Measurements from ENCODE around the gene KIF6. TPM values are rescaled to one million over a fixed set of nuclear protein-coding genes. Genes with fewer than 3 reads are reported as not detected.
"Not testable (repeated sequence)": the region's sequence is repeated elsewhere in the genome, so short reads cannot be mapped to it uniquely, and the experiment has no call there.

The KIF6 gene
- total RNA-seq, 2 experiments from 2014 or later, result 0.17 to 0.23 TPM

DNA sequence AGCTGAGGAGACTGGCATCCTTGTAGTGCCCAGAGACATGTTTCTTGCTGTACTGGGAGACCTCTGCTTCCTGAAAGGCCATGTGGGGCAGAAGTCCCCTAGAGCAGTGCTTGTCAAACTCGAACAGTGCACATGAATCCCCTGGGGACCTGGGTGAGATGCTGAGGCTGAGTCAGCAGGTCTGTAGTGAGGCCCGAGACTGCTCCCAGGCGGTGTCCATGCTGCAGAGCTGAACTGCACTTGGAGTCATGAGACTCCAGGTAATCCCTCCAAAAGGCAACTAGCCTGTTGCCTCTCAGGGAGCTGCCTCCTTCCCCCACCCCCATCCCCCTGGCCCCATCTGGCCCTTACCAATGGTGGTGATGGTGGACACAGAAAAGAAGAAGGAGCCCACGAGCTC lies 414.7 kb downstream of the KIF6 start:
- ChIA-PET CTCF (interaction anchor here (0.7 to 5.3 kb wide), 11 partner anchors 8 to 445 kb away, joined by 3 to 59 read pairs (median 3); no protein-coding TSS in a partner anchor), POLR2A (no interaction called here)

DNA sequence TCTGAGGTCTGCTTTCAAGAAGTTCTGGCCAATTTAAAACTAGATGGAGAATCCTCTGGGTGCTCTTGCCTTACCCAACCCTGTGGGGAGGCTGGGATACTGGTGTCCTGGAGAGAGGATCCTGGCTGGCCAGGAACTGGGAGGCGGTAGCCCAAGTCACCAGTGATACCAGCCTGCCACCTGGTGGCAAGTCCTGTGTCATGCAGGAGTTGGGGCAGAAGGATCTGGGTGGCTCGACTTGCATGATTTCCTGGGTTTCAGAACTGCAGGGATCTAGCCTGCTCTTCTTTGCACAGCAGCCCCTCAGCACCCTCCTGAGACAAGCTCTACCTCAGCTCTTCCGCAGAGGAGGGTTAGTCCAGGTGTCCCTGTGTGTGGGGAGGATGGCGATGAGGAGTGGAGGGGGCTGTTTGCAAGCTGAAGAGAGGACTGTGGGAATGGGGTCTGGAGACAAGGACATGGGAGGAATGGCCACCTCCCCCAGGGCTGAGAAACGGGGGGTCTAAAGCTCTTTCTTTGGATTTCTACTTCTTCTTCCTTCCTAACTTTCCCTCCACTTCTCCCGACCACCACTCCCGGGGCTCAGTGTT lies 415.2 kb downstream of the KIF6 start:
- CTCF ChIA-PET, result interaction anchor here (0.7 to 5.3 kb wide), 16 partner anchors 8 to 1637 kb away, joined by 3 to 59 read pairs (median 3); no protein-coding TSS in a partner anchor
- POLR2A ChIA-PET, result no interaction called here

DNA sequence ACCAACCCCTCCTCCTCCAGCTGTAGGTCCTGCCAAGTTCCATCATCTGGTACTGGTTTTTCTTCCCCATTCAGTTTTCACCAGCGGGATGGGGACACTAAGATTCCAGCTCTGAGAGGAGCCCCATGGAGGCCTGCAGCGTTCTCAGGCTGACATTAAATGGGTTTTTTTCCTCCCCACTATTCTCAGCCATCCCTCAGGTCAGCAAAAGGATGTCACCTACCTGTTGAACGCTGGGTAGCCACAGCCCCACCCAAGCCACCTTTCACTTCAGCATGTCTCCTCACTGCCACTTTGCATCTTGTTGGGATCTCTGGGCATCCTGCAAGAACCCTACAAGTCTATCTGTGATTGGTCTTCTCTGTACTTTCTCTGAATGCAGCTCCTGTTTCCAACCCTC lies 417.7 kb downstream of the KIF6 start:
- CTCF ChIA-PET, result interaction anchor here (0.8 to 5.3 kb wide), 4 partner anchors 73 to 435 kb away, joined by 3 to 59 read pairs (median 11); no protein-coding TSS in a partner anchor
- POLR2A ChIA-PET, result no interaction called here

- ChIA-PET POLR2A (interaction anchor here (0.5 kb wide), 1 partner anchor 95 kb away, joined by 3 read pairs; no protein-coding TSS in a partner anchor), CTCF (interaction anchor here (4.3 kb wide), 1 partner anchor 139 kb away, joined by 68 read pairs; no protein-coding TSS in a partner anchor)
Observed at GRCh38 chr6:39304951-39305350, 420.3 kb downstream of the KIF6 start.

DNA sequence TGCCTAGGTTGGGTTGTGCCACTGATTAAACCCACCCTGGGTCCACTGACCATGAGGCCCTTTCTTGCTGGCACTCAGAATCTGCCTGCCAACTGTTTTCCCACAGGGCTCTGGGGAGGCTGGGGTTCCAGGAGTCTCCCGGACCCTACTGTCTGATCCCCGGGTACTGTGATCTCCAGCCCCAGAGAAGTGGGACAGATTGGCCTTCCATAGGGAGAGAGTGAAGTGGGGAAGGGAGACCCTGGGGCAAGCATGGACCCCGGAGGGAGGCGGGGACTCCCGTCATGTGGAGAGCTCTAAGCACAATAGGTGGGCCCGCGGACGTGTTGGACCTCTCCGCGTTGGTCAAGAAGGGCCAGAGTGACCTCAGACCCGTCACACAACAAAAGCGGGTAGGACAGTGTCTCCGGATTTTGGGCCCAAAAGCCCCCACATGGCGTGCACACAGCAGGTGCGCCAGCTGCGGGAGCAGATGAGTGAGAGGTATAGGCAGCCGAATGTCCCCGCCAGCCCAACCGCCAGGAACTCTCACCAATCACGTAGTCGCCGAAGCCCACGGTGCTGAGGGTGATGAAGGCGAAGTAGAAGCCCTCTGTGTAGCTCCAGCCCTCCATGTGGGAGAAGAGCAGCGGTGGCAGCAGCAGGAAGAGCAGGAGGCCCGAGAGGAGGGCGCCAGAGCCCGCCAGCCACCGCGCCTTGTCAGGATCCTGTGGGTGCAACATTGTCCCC lies 421.6 kb downstream of the KIF6 start:
- ChIA-PET CTCF (interaction anchor here (0.7 to 4.3 kb wide), 19 partner anchors 8 to 431 kb away, joined by 3 to 68 read pairs (median 5); partner anchors contain the start of genes KCNK5 and SAYSD1), POLR2A (interaction anchor here (1.0 kb wide), 1 partner anchor 75 kb away, joined by 6 read pairs; the partner anchor contains the start of gene KCNK5)

DNA sequence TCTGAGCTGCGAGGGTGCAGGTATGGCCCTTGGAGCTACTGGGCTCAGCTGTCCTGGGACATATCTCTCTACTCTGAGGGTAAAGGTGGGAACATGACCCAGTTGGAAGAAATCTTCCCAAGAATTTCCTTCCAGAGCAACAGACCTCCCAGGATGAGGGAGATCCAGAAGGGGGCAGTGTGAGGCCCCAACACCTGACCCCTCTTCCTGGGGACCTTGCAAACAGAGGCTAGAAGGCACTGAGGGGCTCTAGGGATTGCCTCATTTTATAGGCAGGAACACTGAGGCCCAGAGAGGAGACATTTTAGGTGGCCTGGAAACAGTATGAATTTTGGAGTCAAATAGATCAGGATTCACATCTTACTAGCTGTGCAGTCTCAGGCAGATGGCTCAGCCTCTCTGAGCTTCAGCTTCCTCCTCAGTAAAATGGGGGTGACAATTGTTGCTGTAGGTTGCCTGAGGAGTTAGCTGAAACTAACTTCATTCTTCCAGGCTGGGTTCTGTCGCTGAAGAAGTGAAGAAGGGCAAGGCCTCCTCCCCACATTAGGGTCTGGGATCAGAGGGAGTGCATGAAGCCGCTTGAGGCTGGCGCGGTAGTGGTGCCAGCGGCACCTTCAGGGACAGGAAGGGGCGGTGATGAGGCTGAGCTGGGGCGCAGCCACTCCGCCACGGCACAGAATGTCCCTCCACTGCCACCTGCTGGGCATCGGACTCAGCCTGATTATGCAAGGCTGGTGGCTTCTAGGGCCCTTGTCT lies 422.4 kb downstream of the KIF6 start:
- CTCF ChIA-PET, result interaction anchor here (0.5 to 4.3 kb wide), 26 partner anchors 9 to 1814 kb away, joined by 3 to 68 read pairs (median 4); partner anchors contain the start of genes KCNK5 and SAYSD1

DNA sequence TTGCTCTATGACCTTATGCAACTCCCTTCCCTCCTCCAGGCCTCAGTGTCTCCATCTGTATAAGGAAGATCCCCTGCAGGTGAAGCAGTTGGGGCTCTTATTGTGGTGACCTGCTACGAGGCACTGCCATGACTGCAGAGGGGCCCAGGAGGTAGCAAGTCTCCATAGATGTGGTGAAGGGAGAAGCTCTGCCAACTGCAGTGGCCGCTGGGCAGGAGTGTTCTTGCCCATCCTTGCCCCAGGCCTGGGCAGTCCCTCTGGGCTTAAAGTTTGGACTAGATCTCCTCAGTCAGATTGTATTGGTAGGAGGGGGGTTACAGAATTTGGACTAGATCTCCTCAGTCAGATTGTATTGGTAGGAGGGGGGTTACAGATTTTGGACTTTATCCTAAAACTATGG lies 423.2 kb downstream of the KIF6 start:
- ChIA-PET CTCF (interaction anchor here (0.5 to 4.3 kb wide), 12 partner anchors 9 to 430 kb away, joined by 3 to 68 read pairs (median 4); partner anchors contain the start of genes KCNK5 and SAYSD1), POLR2A (no interaction called here)

More for the DNA sequence above, 422.4 kb downstream of the KIF6 start:
- POLR2A ChIA-PET, result interaction anchor here (1.0 kb wide), 1 partner anchor 74 kb away, joined by 6 read pairs; the partner anchor contains the start of gene KCNK5

GRCh38 chr6:39301606-39302005 lies 423.6 kb downstream of the KIF6 start:
- ChIA-PET POLR2A (no interaction called here), CTCF (interaction anchor here (0.7 to 4.3 kb wide), 3 partner anchors 135 to 429 kb away, joined by 3 to 68 read pairs (median 3); no protein-coding TSS in a partner anchor)

DNA sequence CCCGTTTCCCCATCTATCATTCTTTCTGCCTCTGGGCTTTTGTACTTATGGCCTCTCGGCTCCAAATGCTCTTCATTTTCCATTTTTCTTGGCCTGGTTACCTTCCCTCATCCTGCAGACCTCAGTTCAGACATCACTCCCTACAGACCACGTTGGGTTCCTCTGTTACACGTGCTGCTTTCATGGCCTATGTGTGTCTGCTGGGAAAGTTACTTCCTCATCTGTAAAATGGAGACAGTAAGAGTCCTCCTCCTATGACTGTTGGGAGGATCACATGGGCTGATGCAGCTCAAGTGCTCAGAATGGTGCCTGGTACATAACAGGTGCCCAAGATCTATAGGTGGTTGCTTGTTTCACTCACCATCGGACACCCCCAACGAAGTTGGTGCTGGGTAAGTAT lies 424.5 kb downstream of the KIF6 start:
- ChIA-PET POLR2A (no interaction called here), CTCF (interaction anchor here (0.7 to 0.9 kb wide), 3 partner anchors 9 to 134 kb away, joined by 3 to 5 read pairs (median 4); no protein-coding TSS in a partner anchor)

DNA sequence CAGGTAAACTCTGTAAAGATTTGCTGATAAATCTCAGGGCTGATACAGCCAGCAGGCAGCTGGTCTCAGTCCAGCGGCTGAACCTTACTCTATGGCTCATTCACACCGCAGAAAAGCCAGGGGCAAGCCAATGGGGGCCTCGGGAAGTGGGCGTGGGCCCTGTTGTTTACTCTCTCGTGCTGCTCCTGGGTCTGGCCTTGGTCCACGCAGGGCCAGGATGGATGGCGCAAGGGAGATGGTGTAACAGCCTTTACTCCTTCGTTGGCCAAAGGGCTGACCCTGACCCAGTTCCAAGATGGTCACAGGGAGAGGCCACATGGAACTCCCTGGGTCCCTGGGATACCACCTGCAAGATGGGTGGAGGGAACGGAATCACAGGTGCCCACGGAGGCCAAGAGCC lies 427.1 kb downstream of the KIF6 start:
- ChIA-PET CTCF (no interaction called here), POLR2A (no interaction called here)

DNA sequence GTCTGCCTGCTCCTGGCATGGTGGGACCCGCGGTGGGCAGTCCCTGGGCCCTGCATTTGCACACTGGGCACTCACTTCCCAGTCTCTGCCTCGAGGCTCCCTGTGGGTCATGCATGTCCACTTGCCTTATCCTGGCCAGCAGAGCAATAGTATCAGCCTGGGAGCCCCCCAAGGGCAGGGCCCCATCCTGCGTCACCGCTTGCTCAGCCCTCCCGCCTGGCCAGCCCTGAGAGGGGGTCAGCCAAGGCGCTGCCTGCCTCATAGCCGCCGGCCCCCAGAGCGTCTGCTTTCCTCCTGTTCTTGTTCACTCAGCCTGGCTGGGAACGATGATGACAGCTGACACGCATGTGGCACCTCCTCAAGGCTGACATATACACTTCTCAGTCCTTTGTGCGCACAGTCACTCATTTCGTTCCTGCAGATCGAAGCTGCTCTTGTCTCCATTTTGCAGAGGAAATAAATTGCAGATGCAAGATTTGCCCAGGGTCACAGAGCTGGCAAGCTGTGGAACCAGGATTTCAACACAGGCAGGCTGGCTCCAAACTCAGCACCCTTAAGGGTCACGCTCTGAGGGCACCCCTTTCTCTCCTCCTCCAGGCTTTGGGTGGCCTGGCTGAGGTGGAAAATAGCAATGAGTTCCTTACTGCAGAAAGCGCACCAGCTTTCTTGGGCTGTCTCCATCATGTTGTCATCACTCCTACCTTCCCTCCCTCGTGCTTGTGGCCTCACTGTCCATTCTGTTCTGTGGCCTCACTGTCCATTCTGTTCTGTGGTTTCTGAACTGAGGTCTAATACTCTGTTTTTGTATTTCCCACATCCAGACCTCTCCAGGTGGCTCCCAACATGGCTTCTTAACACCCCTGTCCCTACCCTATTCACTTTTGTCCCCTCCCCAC lies 428.2 kb downstream of the KIF6 start:
- POLR2A ChIA-PET, result no interaction called here
- CTCF ChIA-PET, result no interaction called here

DNA sequence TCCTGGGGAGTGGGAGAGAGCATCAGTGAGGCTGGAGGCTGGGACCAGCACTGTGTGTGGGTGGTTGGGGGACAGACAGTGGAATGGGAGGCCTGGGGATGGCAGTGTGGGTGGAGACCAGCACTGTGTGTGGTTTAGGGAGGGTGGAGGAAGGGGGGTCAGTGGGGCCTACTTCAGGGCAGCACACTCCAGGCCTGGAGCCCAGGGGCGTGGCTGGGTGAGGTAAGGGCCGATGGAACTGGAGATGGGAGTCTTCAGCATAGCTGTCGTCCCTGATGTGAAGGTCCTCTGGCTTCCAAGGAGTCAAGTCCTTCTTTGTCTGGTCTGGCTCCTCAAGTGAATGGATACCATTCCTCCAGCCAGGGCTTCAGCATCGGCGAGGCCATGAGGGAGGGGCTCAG lies 429.6 kb downstream of the KIF6 start:
- ChIA-PET CTCF (no interaction called here), POLR2A (no interaction called here)

DNA sequence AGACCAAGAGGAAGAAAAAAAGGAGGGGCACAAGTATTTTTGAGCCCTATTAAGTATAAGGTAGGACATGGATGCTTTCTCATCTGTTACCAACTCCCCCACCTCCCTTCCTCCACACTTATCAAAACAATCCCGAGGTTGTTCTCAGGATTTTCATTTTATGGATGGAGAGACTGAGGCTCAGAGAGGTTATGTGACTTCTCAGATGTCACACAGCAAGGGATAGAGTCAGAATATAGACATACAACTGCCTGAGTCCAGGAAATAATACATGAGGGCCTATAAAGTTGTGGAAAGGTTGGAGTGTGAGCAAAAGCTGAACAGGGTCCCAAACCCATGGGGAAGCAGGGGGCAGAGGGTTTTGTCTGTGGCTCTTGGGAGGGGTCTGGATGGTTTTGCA lies 430.3 kb downstream of the KIF6 start:
- CTCF ChIA-PET, result no interaction called here
- POLR2A ChIA-PET, result no interaction called here

- CTCF ChIA-PET, result no interaction called here
- POLR2A ChIA-PET, result no interaction called here
Observed at GRCh38 chr6:39294133-39294532, 431.1 kb downstream of the KIF6 start.

- ChIA-PET POLR2A (no interaction called here), CTCF (interaction anchor here (1.3 kb wide), 1 partner anchor 10 kb away, joined by 3 read pairs; no protein-coding TSS in a partner anchor)
Observed at GRCh38 chr6:39292637-39293036, 432.6 kb downstream of the KIF6 start.

DNA sequence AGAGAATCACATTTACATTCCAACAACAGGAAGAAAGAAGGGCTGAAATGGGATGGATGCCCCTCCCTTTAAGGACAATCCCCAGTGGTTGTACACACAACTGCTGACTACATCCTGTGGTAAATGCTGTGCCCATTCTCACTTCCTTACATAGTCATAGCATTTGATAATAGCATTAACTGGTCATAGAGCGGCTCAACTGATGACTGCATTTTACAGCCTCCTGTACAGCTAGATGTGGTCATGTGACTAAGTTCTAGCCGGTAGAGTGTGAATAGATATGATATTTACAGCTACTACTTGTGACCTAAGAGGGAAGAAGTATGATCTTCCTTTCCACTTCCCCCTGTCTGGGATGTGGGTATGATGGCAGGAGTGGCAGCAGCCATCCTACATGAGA lies 435.7 kb downstream of the KIF6 start:
- POLR2A ChIA-PET, result no interaction called here
- CTCF ChIA-PET, result no interaction called here

GRCh38 chr6:39287601-39288000 lies 437.6 kb downstream of the KIF6 start:
- POLR2A ChIA-PET, result no interaction called here

GRCh38 chr6:39286596-39286995 lies 438.6 kb downstream of the KIF6 start:
- CTCF ChIA-PET, POLR2A ChIA-PET: not testable (repeated sequence)

More at GRCh38 chr6:39287601-39288000, 437.6 kb downstream of the KIF6 start:
- CTCF ChIA-PET, result no interaction called here

DNA sequence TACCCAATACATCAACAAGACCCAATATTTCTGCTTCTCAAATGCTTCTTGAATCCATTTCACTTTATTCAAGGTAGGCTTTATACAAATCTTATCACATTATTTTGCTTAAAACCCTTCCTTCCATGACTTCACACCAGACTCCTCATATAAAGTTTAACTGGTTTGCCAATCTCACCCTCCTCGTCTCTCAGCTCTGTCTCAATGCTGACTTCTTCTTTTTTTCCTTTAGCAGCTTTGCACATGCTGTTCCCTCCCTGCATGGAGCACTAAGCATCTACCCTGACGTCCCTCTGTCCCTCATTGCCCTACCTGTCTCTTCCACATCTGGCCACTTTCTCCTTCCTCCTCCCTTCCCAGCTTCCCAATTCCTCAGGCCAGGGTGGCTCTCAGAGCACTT lies 442.4 kb downstream of the KIF6 start:
- CTCF ChIA-PET, result no interaction called here

More for the DNA sequence above, 442.4 kb downstream of the KIF6 start:
- POLR2A ChIA-PET, result no interaction called here

Measured in activated CD8-positive, alpha-beta memory T cell treated with anti-CD3 and anti-CD28 coated beads for 36 hours (primary cell).